Measurements from ENCODE around the gene TCL1B. TPM values are rescaled to one million over a fixed set of nuclear protein-coding genes. Genes with fewer than 3 reads are reported as not detected.

The TCL1B gene
- polyA plus RNA-seq, 3 donors from 2014 or later = not detected

- no peak overlapping the region for H3K27ac Mint-ChIP-seq
- no peaks in the 10 kb centered on the region for H3K4me1 Mint-ChIP-seq
- no peak overlapping the region for H3K4me3 Mint-ChIP-seq
- no peaks in the 10 kb centered on the region for H3K36me3 Mint-ChIP-seq
- DNase-seq = no peak
- H3K9me3 Mint-ChIP-seq = no peaks in the 10 kb centered on the region
- peaks cover 0 to 12% (median 4%) of the 10 kb centered on the region in 3 donors for H3K27me3 Mint-ChIP-seq (ENCODE audit: low read depth in 3 of 3)
These were observed 6.1 kb upstream of the TCL1B start for GRCh38 chr14:95679998-95680735.

GRCh38 chr14:95681153-95681552 lies 5.1 kb upstream of the TCL1B start:
- no peak overlapping the region for H3K27ac Mint-ChIP-seq
- no peak overlapping the region for H3K4me3 Mint-ChIP-seq
- H3K36me3 Mint-ChIP-seq = no peaks in the 10 kb centered on the region
- H3K27me3 Mint-ChIP-seq (ENCODE audit: low read depth in 3 of 3) = peaks cover 1 to 9% (median 4%) of the 10 kb centered on the region in 3 donors
- DNase-seq = no peak
- no peaks in the 10 kb centered on the region for H3K4me1 Mint-ChIP-seq
- no peaks in the 10 kb centered on the region for H3K9me3 Mint-ChIP-seq

GRCh38 chr14:95683793-95684192 lies 2.4 kb upstream of the TCL1B start:
- no peaks in the 10 kb centered on the region for H3K4me1 Mint-ChIP-seq
- H3K4me3 Mint-ChIP-seq = no peak overlapping the region
- DNase-seq = peak in 2 of 3 donors; percentile 7 to 13
- H3K36me3 Mint-ChIP-seq = no peaks in the 10 kb centered on the region
- peaks cover 1 to 7% (median 4%) of the 10 kb centered on the region in 3 donors for H3K27me3 Mint-ChIP-seq (ENCODE audit: low read depth in 3 of 3)
- H3K9me3 Mint-ChIP-seq = no peaks in the 10 kb centered on the region
- no peak overlapping the region for H3K27ac Mint-ChIP-seq

- Mint-ChIP-seq H3K27me3 (ENCODE audit: low read depth in 3 of 3) (peaks cover 1 to 7% (median 3%) of the 10 kb centered on the region in 3 donors), H3K9me3 (no peaks in the 10 kb centered on the region)
These were observed 709 bp downstream of the TCL1B start for GRCh38 chr14:95686935-95687334.

GRCh38 chr14:95689441-95689840 lies 3.2 kb downstream of the TCL1B start:
- Mint-ChIP-seq H3K4me1 (no peaks in the 10 kb centered on the region), H3K36me3 (no peaks in the 10 kb centered on the region), H3K9me3 (no peaks in the 10 kb centered on the region), H3K4me3 (no peak overlapping the region), H3K27me3 (ENCODE audit: low read depth in 3 of 3) (peaks cover 1 to 6% (median 2%) of the 10 kb centered on the region in 3 donors), H3K27ac (no peak overlapping the region)
- DNase-seq = no peak

More at GRCh38 chr14:95686935-95687334, 709 bp downstream of the TCL1B start:
- Mint-ChIP-seq H3K4me3 (no peak overlapping the region), H3K27ac (no peak overlapping the region), H3K4me1 (no peaks in the 10 kb centered on the region), H3K36me3 (no peaks in the 10 kb centered on the region)
- no peak for DNase-seq

- H3K4me1 Mint-ChIP-seq = no peaks in the 10 kb centered on the region
- no peak for DNase-seq
- no peaks in the 10 kb centered on the region for H3K9me3 Mint-ChIP-seq
- no peak overlapping the region for H3K27ac Mint-ChIP-seq
- peaks cover under 1 to 6% (median 2%) of the 10 kb centered on the region in 3 donors for H3K27me3 Mint-ChIP-seq (ENCODE audit: low read depth in 3 of 3)
- H3K36me3 Mint-ChIP-seq = no peaks in the 10 kb centered on the region
- H3K4me3 Mint-ChIP-seq = no peak overlapping the region
These were observed 4.6 kb downstream of the TCL1B start for GRCh38 chr14:95690815-95691214.

- no peaks in the 10 kb centered on the region for H3K36me3 Mint-ChIP-seq
- no peak overlapping the region for H3K4me3 Mint-ChIP-seq
- no peaks in the 10 kb centered on the region for H3K4me1 Mint-ChIP-seq
- H3K27me3 Mint-ChIP-seq (ENCODE audit: low read depth in 3 of 3) = peaks cover 0 to 6% (median 2%) of the 10 kb centered on the region in 3 donors
- no peaks in the 10 kb centered on the region for H3K9me3 Mint-ChIP-seq
- no peak for DNase-seq
- H3K27ac Mint-ChIP-seq = no peak overlapping the region
These were observed 5.4 kb downstream of the TCL1B start for GRCh38 chr14:95691591-95691990.

GRCh38 chr14:95692109-95692508 lies 5.9 kb downstream of the TCL1B start:
- no peak overlapping the region for H3K4me3 Mint-ChIP-seq
- no peak for DNase-seq
- no peaks in the 10 kb centered on the region for H3K9me3 Mint-ChIP-seq
- H3K27me3 Mint-ChIP-seq (ENCODE audit: low read depth in 3 of 3) = peaks cover 0 to 6% (median 2%) of the 10 kb centered on the region in 3 donors
- H3K36me3 Mint-ChIP-seq = no peaks in the 10 kb centered on the region
- no peaks in the 10 kb centered on the region for H3K4me1 Mint-ChIP-seq
- H3K27ac Mint-ChIP-seq = no peak overlapping the region

GRCh38 chr14:95695051-95695450 lies 8.8 kb downstream of the TCL1B start:
- Mint-ChIP-seq H3K4me1 (no peaks in the 10 kb centered on the region), H3K4me3 (no peak overlapping the region), H3K27ac (no peak overlapping the region), H3K27me3 (ENCODE audit: low read depth in 3 of 3) (peaks cover 4 to 9% (median 5%) of the 10 kb centered on the region in 3 donors), H3K9me3 (no peaks in the 10 kb centered on the region), H3K36me3 (no peaks in the 10 kb centered on the region)
- DNase-seq = no peak

- H3K4me1 Mint-ChIP-seq = no peaks in the 10 kb centered on the region
- H3K9me3 Mint-ChIP-seq = no peaks in the 10 kb centered on the region
- H3K4me3 Mint-ChIP-seq = no peak overlapping the region
- no peak for DNase-seq
- no peaks in the 10 kb centered on the region for H3K36me3 Mint-ChIP-seq
- peaks cover 4 to 8% (median 8%) of the 10 kb centered on the region in 3 donors for H3K27me3 Mint-ChIP-seq (ENCODE audit: low read depth in 3 of 3)
- H3K27ac Mint-ChIP-seq = no peak overlapping the region
These were observed 9.7 kb downstream of the TCL1B start for GRCh38 chr14:95695913-95696312.

GRCh38 chr14:95696741-95697140 lies 10.5 kb downstream of the TCL1B start:
- no peak for DNase-seq
- Mint-ChIP-seq H3K27ac (no peak overlapping the region), H3K4me1 (no peaks in the 10 kb centered on the region), H3K4me3 (no peak overlapping the region), H3K9me3 (no peaks in the 10 kb centered on the region), H3K36me3 (no peaks in the 10 kb centered on the region), H3K27me3 (ENCODE audit: low read depth in 3 of 3) (peaks cover 4 to 8% (median 7%) of the 10 kb centered on the region in 3 donors)

GRCh38 chr14:95697764-95698163 lies 11.5 kb downstream of the TCL1B start:
- DNase-seq = no peak
- Mint-ChIP-seq H3K4me1 (no peaks in the 10 kb centered on the region), H3K36me3 (no peaks in the 10 kb centered on the region)

GRCh38 chr14:95698287-95698686 lies 12.1 kb downstream of the TCL1B start:
- Mint-ChIP-seq H3K27ac (no peak overlapping the region), H3K9me3 (peaks cover 0 to 2% (median 0%) of the 10 kb centered on the region in 6 donors), H3K36me3 (no peaks in the 10 kb centered on the region), H3K27me3 (ENCODE audit: low read depth in 3 of 3) (peaks cover 4 to 13% (median 5%) of the 10 kb centered on the region in 3 donors), H3K4me1 (no peaks in the 10 kb centered on the region), H3K4me3 (no peak overlapping the region)
- no peak for DNase-seq

More at GRCh38 chr14:95697764-95698163, 11.5 kb downstream of the TCL1B start:
- Mint-ChIP-seq H3K9me3 (no peaks in the 10 kb centered on the region), H3K27me3 (ENCODE audit: low read depth in 3 of 3) (peaks cover 4 to 11% (median 5%) of the 10 kb centered on the region in 3 donors), H3K27ac (no peak overlapping the region), H3K4me3 (no peak overlapping the region)

- no peak for DNase-seq
- Mint-ChIP-seq H3K9me3 (peaks cover 0 to 4% (median 0%) of the 10 kb centered on the region in 6 donors), H3K27me3 (ENCODE audit: low read depth in 3 of 3) (peaks cover 4 to 11% (median 5%) of the 10 kb centered on the region in 3 donors), H3K36me3 (no peaks in the 10 kb centered on the region), H3K27ac (no peak overlapping the region), H3K4me3 (no peak overlapping the region), H3K4me1 (no peaks in the 10 kb centered on the region)
These were observed 13.2 kb downstream of the TCL1B start for GRCh38 chr14:95699412-95699811.
